ENCODE results near the gene PIAS4.
A peak's percentile ranks its signal among the peaks of the same experiment; 100 is the strongest.

Gene PIAS4

GRCh38 chr19:4016903-4017638 is 9.5 kb downstream of the PIAS4 start:
- Histone ChIP-seq H3K9me3 (ENCODE audit: control insufficient read depth, insufficient read depth, low read depth, low read length) (no peaks in the 10 kb centered on the region), H3K27ac (ENCODE audit: low read depth, low read length) (peak overlapping the region; percentile 11; the same call in 1 of the 2 replicates), H3K9ac (ENCODE audit: low read length) (no peak overlapping the region), H3K4me3 (ENCODE audit: low read depth, low read length) (no peak overlapping the region), H3K27me3 (ENCODE audit: control insufficient read depth, insufficient read depth, low read length) (no peaks in the 10 kb centered on the region), H3K4me1 (ENCODE audit: control insufficient read depth, insufficient read depth, low read length) (peaks cover 11% of the 10 kb centered on the region; the same call in 1 of the 2 replicates), H3K36me3 (ENCODE audit: control insufficient read depth, insufficient read depth, low read length) (peaks cover 48% of the 10 kb centered on the region)

GRCh38 chr19:4018140-4018613 is 10.6 kb downstream of the PIAS4 start:
- Histone ChIP-seq H3K4me1 (ENCODE audit: control insufficient read depth, insufficient read depth, low read length) (peaks cover 11% of the 10 kb centered on the region; the same call in 1 of the 2 replicates), H3K27me3 (ENCODE audit: control insufficient read depth, insufficient read depth, low read length) (no peaks in the 10 kb centered on the region), H3K9me3 (ENCODE audit: control insufficient read depth, insufficient read depth, low read depth, low read length) (no peaks in the 10 kb centered on the region), H3K27ac (ENCODE audit: low read depth, low read length) (no peak overlapping the region), H3K36me3 (ENCODE audit: control insufficient read depth, insufficient read depth, low read length) (peaks cover 39% of the 10 kb centered on the region), H3K9ac (ENCODE audit: low read length) (no peak overlapping the region), H3K4me3 (ENCODE audit: low read depth, low read length) (no peak overlapping the region)

GRCh38 chr19:4018775-4019504 is 11.4 kb downstream of the PIAS4 start:
- no peaks in the 10 kb centered on the region for H3K27me3 ChIP-seq (ENCODE audit: control insufficient read depth, insufficient read depth, low read length)
- peaks cover 11% of the 10 kb centered on the region; the same call in 1 of the 2 replicates for H3K4me1 ChIP-seq (ENCODE audit: control insufficient read depth, insufficient read depth, low read length)
- no peak overlapping the region for H3K27ac ChIP-seq (ENCODE audit: low read depth, low read length)
- H3K4me3 ChIP-seq (ENCODE audit: low read depth, low read length), result no peak overlapping the region
- H3K36me3 ChIP-seq (ENCODE audit: control insufficient read depth, insufficient read depth, low read length), result peaks cover 38% of the 10 kb centered on the region
- no peaks in the 10 kb centered on the region for H3K9me3 ChIP-seq (ENCODE audit: control insufficient read depth, insufficient read depth, low read depth, low read length)
- no peak overlapping the region for H3K9ac ChIP-seq (ENCODE audit: low read length)

- peaks cover 36% of the 10 kb centered on the region for H3K36me3 ChIP-seq (ENCODE audit: control insufficient read depth, insufficient read depth, low read length)
- no peaks in the 10 kb centered on the region for H3K27me3 ChIP-seq (ENCODE audit: control insufficient read depth, insufficient read depth, low read length)
- no peak overlapping the region for H3K4me3 ChIP-seq (ENCODE audit: low read depth, low read length)
- H3K9ac ChIP-seq (ENCODE audit: low read length), result no peak overlapping the region
- H3K4me1 ChIP-seq (ENCODE audit: control insufficient read depth, insufficient read depth, low read length), result peaks cover 5% of the 10 kb centered on the region; the same call in 1 of the 2 replicates
- H3K9me3 ChIP-seq (ENCODE audit: control insufficient read depth, insufficient read depth, low read depth, low read length), result no peaks in the 10 kb centered on the region
- H3K27ac ChIP-seq (ENCODE audit: low read depth, low read length), result no peak overlapping the region
These were observed 12.0 kb downstream of the PIAS4 start for GRCh38 chr19:4019578-4019977.

GRCh38 chr19:4023600-4024398 is 16.3 kb downstream of the PIAS4 start:
- no peaks in the 10 kb centered on the region for H3K27me3 ChIP-seq (ENCODE audit: control insufficient read depth, insufficient read depth, low read length)
- H3K4me1 ChIP-seq (ENCODE audit: control insufficient read depth, insufficient read depth, low read length), result no peaks in the 10 kb centered on the region
- no peak overlapping the region for H3K4me3 ChIP-seq (ENCODE audit: low read depth, low read length)
- no peak overlapping the region for H3K27ac ChIP-seq (ENCODE audit: low read depth, low read length)
- peaks cover 36% of the 10 kb centered on the region for H3K36me3 ChIP-seq (ENCODE audit: control insufficient read depth, insufficient read depth, low read length)
- no peak overlapping the region for H3K9ac ChIP-seq (ENCODE audit: low read length)
- H3K9me3 ChIP-seq (ENCODE audit: control insufficient read depth, insufficient read depth, low read depth, low read length), result no peaks in the 10 kb centered on the region

GRCh38 chr19:4025317-4025716 is 17.8 kb downstream of the PIAS4 start:
- Histone ChIP-seq H3K9ac (ENCODE audit: low read length) (no peak overlapping the region), H3K9me3 (ENCODE audit: control insufficient read depth, insufficient read depth, low read depth, low read length) (no peaks in the 10 kb centered on the region), H3K4me3 (ENCODE audit: low read depth, low read length) (no peak overlapping the region), H3K36me3 (ENCODE audit: control insufficient read depth, insufficient read depth, low read length) (peaks cover 46% of the 10 kb centered on the region), H3K4me1 (ENCODE audit: control insufficient read depth, insufficient read depth, low read length) (no peaks in the 10 kb centered on the region), H3K27ac (ENCODE audit: low read depth, low read length) (no peak overlapping the region), H3K27me3 (ENCODE audit: control insufficient read depth, insufficient read depth, low read length) (no peaks in the 10 kb centered on the region)

GRCh38 chr19:4027146-4027545 is 19.6 kb downstream of the PIAS4 start:
- Histone ChIP-seq H3K9ac (ENCODE audit: low read length) (no peak overlapping the region), H3K36me3 (ENCODE audit: control insufficient read depth, insufficient read depth, low read length) (peaks cover 57% of the 10 kb centered on the region), H3K4me3 (ENCODE audit: low read depth, low read length) (no peak overlapping the region), H3K27ac (ENCODE audit: low read depth, low read length) (no peak overlapping the region), H3K27me3 (ENCODE audit: control insufficient read depth, insufficient read depth, low read length) (no peaks in the 10 kb centered on the region), H3K4me1 (ENCODE audit: control insufficient read depth, insufficient read depth, low read length) (no peaks in the 10 kb centered on the region), H3K9me3 (ENCODE audit: control insufficient read depth, insufficient read depth, low read depth, low read length) (no peaks in the 10 kb centered on the region)

- H3K27me3 ChIP-seq (ENCODE audit: control insufficient read depth, insufficient read depth, low read length), result no peaks in the 10 kb centered on the region
- H3K36me3 ChIP-seq (ENCODE audit: control insufficient read depth, insufficient read depth, low read length), result peaks cover 66% of the 10 kb centered on the region
- no peaks in the 10 kb centered on the region for H3K4me1 ChIP-seq (ENCODE audit: control insufficient read depth, insufficient read depth, low read length)
- no peak overlapping the region for H3K4me3 ChIP-seq (ENCODE audit: low read depth, low read length)
- H3K9ac ChIP-seq (ENCODE audit: low read length), result no peak overlapping the region
- H3K27ac ChIP-seq (ENCODE audit: low read depth, low read length), result no peak overlapping the region
- H3K9me3 ChIP-seq (ENCODE audit: control insufficient read depth, insufficient read depth, low read depth, low read length), result no peaks in the 10 kb centered on the region
These were observed 21.1 kb downstream of the PIAS4 start for GRCh38 chr19:4028334-4029246.

GRCh38 chr19:4029247-4029614 is 21.7 kb downstream of the PIAS4 start:
- no peaks in the 10 kb centered on the region for H3K9me3 ChIP-seq (ENCODE audit: control insufficient read depth, insufficient read depth, low read depth, low read length)
- H3K36me3 ChIP-seq (ENCODE audit: control insufficient read depth, insufficient read depth, low read length), result peaks cover 67% of the 10 kb centered on the region
- H3K9ac ChIP-seq (ENCODE audit: low read length), result no peak overlapping the region
- H3K4me1 ChIP-seq (ENCODE audit: control insufficient read depth, insufficient read depth, low read length), result no peaks in the 10 kb centered on the region
- H3K27me3 ChIP-seq (ENCODE audit: control insufficient read depth, insufficient read depth, low read length), result no peaks in the 10 kb centered on the region
- H3K4me3 ChIP-seq (ENCODE audit: low read depth, low read length), result no peak overlapping the region
- H3K27ac ChIP-seq (ENCODE audit: low read depth, low read length), result no peak overlapping the region

GRCh38 chr19:4030552-4030951 is 23.0 kb downstream of the PIAS4 start:
- H3K36me3 ChIP-seq (ENCODE audit: control insufficient read depth, insufficient read depth, low read length), result peaks cover 71% of the 10 kb centered on the region
- H3K4me1 ChIP-seq (ENCODE audit: control insufficient read depth, insufficient read depth, low read length), result no peaks in the 10 kb centered on the region
- no peaks in the 10 kb centered on the region for H3K9me3 ChIP-seq (ENCODE audit: control insufficient read depth, insufficient read depth, low read depth, low read length)
- no peak overlapping the region for H3K27ac ChIP-seq (ENCODE audit: low read depth, low read length)
- no peak overlapping the region for H3K4me3 ChIP-seq (ENCODE audit: low read depth, low read length)
- H3K27me3 ChIP-seq (ENCODE audit: control insufficient read depth, insufficient read depth, low read length), result no peaks in the 10 kb centered on the region
- no peak overlapping the region for H3K9ac ChIP-seq (ENCODE audit: low read length)
